Colonic mucosa (tissue), 4 donors: Measurements from ENCODE around the gene ADA. TPM values are rescaled to one million over a fixed set of nuclear protein-coding genes. Genes with fewer than 3 reads are reported as not detected.

Experiments used
- DNase-seq: peaks from one replicate; pipeline ENCODE4 v3.0.0-alpha.2; 2020
- H3K27ac ChIP-seq: fragments of 200-600 bp; one replicate; pipeline ENCODE4 v1.8.0; 2021
- H3K27me3 ChIP-seq: fragments of 200-600 bp; one replicate; pipeline ENCODE4 v1.8.0; 2021
- H3K36me3 ChIP-seq: fragments of 200-600 bp; one replicate; pipeline ENCODE4 v1.8.0; 2021
- H3K4me1 ChIP-seq: fragments of 200-600 bp; one replicate; pipeline ENCODE4 v1.8.0; 2021; ENCODE audit warnings: mild to moderate bottlenecking
- H3K4me3 ChIP-seq: fragments of 200-600 bp; one replicate; pipeline ENCODE4 v1.8.0; 2021
- H3K9ac ChIP-seq, 2 donors: one replicate each; pipeline ENCODE4 v1.7.0; 2013; ENCODE audit warnings: control low read depth in 2 of 2, low read depth in 2 of 2, low read length in 2 of 2
- H3K9me3 ChIP-seq: fragments of 200-600 bp; one replicate; pipeline ENCODE4 v1.8.0; 2021
- CTCF ChIP-seq: fragments of 200-600 bp; IDR thresholded peaks from one replicate; pipeline ENCODE4 v1.8.0; 2022; ENCODE audit warnings: antibody characterized with exemption, mild to moderate bottlenecking
- intact Hi-C: fragments of 100-400 bp; cut with DNase I; formaldehyde crosslinking; loops from one replicate; pipeline ENCODE4 v1.14.1; 2022
- total RNA-seq, 2 donors: library from RNA; stranded (reverse); fragmentation: NEBNext Ultra II Directional in 1 of 2; extraction: Animal tissue kit (Norgen Biotek cat#: 25700) in 1 of 2; gene quantifications; one replicate each; pipeline ENCODE4 v1.2.1, GENCODE V29; 2021
- donor health status: healthy.
- donor health status: DM: no; HTN: no; CAD: no.
- donor health status: DM: no; HTN: no; CAD: no.

ADA gene
- total RNA-seq, 2 donors from 2014 or later, result 2.4 to 4.5 TPM

GRCh38 chr20:44637042-44637441 is 14.5 kb downstream of the ADA start:
- Histone ChIP-seq H3K36me3 (no peaks in the 10 kb centered on the region), H3K9ac (no peak overlapping the region), H3K27ac (no peak overlapping the region), H3K4me3 (no peak overlapping the region), H3K27me3 (no peaks in the 10 kb centered on the region), H3K9me3 (no peaks in the 10 kb centered on the region), H3K4me1 (peaks cover 2% of the 10 kb centered on the region)
- TF ChIP-seq CTCF, result no peak
- no peak for DNase-seq
- intact Hi-C loops, result no loop called here

- H3K4me3 ChIP-seq, result no peak overlapping the region
- no peak for TF ChIP-seq CTCF
- no peak overlapping the region for H3K27ac ChIP-seq
- no peaks in the 10 kb centered on the region for H3K27me3 ChIP-seq
- intact Hi-C loops, result no loop called here
- H3K9ac ChIP-seq, result no peak overlapping the region
- DNase-seq, result no peak
- H3K4me1 ChIP-seq, result no peaks in the 10 kb centered on the region
- H3K36me3 ChIP-seq, result no peaks in the 10 kb centered on the region
- H3K9me3 ChIP-seq, result no peaks in the 10 kb centered on the region
Measured at GRCh38 chr20:44635877-44636276, 15.6 kb downstream of the ADA start.

GRCh38 chr20:44633872-44634600 is 17.5 kb downstream of the ADA start:
- no peak overlapping the region for H3K4me3 ChIP-seq
- no peak overlapping the region for H3K27ac ChIP-seq
- no peaks in the 10 kb centered on the region for H3K27me3 ChIP-seq
- H3K4me1 ChIP-seq, result no peaks in the 10 kb centered on the region
- H3K9ac ChIP-seq, result no peak overlapping the region
- no peaks in the 10 kb centered on the region for H3K36me3 ChIP-seq
- intact Hi-C loops, result no loop called here
- H3K9me3 ChIP-seq, result no peaks in the 10 kb centered on the region
- DNase-seq, result no peak
- TF ChIP-seq CTCF, result no peak

- Histone ChIP-seq H3K27me3 (no peaks in the 10 kb centered on the region), H3K4me1 (no peaks in the 10 kb centered on the region), H3K4me3 (no peak overlapping the region), H3K36me3 (no peaks in the 10 kb centered on the region), H3K9ac (no peak overlapping the region), H3K27ac (no peak overlapping the region), H3K9me3 (no peaks in the 10 kb centered on the region)
- no peak for DNase-seq
- intact Hi-C loops, result no loop called here
- TF ChIP-seq CTCF, result no peak
Measured at GRCh38 chr20:44633187-44633810, 18.2 kb downstream of the ADA start.

GRCh38 chr20:44632103-44632752 is 19.3 kb downstream of the ADA start:
- intact Hi-C loops, result no loop called here
- no peaks in the 10 kb centered on the region for H3K36me3 ChIP-seq
- no peak overlapping the region for H3K27ac ChIP-seq
- no peak for DNase-seq
- H3K9me3 ChIP-seq, result no peaks in the 10 kb centered on the region
- TF ChIP-seq CTCF, result no peak
- H3K27me3 ChIP-seq, result no peaks in the 10 kb centered on the region
- no peaks in the 10 kb centered on the region for H3K4me1 ChIP-seq
- H3K9ac ChIP-seq, result no peak overlapping the region
- H3K4me3 ChIP-seq, result no peak overlapping the region
